Stimulated activated CD8-positive, alpha-beta memory T cell treated with anti-CD3 and anti-CD28 coated beads, Interleukin-4, amount 100 ng/mL, for 4 hours (primary cell): ENCODE results near the gene DNAJC10.
"Not testable (repeated sequence)": the region's sequence is repeated elsewhere in the genome, so short reads cannot be mapped to it uniquely, and the experiment has no call there.

ENCODE experiments used
- DNase-seq, 2 donors: peaks; one replicate each; pipeline ENCODE4 v3.0.0-alpha.2; 2020; ENCODE audit warnings: low read depth in 2 of 2, low spot score in 1 of 2

Gene DNAJC10

DNA sequence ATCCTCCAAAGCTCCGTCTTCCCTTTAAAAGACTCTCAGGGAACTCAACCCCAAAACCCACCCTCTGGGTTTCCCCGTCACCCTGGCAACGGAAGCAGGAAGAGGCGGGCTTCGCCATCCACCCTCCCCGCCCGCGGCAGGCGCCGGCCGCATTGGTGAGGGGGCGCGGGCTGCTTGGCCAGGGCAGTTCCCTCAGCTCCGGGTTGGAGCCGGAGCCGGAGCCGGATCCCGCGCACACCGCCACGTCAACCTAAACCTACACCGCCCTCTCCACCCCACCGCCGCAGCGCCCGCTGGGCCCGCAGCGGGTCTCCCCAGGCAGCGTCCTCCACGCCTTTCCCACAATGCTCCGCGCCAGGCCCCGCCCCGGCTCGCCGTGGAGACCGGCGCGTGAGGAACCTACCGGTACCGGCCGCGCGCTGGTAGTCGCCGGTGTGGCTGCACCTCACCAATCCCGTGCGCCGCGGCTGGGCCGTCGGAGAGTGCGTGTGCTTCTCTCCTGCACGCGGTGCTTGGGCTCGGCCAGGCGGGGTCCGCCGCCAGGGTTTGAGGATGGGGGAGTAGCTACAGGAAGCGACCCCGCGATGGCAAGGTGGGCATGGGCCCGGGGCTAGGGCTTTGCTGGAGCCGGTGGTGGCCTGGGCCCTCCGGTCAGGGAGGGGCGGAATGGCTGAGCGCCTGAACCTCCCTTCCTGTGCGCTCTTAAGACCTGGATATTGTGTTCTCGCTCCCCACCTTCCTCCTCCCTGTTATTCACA is at the start of gene DNAJC10:
TSS of gene DNAJC10 (plus strand) at position 366 of the 758 bp plus-strand sequence. CDS start 1,830 bp downstream, outside the sequence.
- peak; percentile 71 to 77 for DNase-seq

GRCh38 chr2:182666674-182667314 is 49.3 kb upstream of the DNAJC10 start:
- no peak for DNase-seq

- DNase-seq = no peak
Measured at GRCh38 chr2:182667315-182667695, 48.8 kb upstream of the DNAJC10 start.

DNA sequence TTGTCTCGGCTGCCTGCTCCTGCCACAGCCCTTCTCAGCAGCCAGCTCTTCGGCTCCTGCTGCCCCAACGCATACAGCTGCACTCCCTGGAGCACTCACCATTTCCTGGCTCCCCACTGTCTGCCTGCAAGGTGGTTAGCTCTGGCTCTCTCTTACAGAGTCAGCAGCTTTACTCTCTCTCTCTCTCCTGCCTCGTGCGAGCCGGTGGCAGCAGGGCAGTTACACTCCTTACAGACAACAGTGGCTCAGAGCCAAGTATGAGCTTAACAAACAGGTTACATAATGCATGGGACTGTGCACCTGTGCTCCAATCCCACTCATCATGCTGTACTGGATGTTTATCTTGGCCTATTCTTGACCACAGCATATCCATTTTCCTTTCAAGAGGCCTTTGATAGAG is 47.4 kb upstream of the DNAJC10 start:
- DNase-seq = no peak

DNA sequence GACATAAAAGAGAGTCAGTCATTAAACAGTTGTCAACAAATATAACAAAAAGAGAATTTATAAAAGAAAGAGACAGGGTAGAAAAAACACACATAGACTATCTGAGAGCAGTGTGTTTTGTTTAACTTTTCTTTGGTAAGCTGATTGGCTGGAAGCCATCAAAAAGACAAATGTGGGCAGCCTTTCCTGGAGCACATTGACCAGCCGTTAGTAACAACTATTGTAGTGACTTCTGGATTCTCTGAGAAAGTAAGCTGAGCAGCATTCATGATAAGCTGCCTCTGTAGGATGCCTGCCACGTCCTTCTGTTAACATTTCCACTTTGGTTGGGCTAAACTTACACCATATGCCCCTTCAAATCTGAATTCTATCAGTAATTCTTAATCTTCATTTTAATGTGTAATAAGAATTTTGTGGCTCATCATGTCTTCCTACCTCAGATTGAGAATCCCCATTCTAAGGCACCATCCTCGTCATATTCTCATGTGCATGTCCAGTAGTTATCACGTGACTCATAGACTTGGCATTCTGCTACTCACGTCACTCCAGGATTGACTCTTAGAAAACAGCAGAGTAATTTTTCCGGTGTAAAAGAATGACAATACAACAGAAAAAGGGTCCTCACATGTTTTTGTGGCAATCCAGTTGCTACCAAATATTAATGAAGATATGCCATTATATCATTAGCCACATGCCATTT is 43.4 kb upstream of the DNAJC10 start:
- no peak for DNase-seq

- DNase-seq = no peak
Measured at GRCh38 chr2:182680837-182681236, 35.2 kb upstream of the DNAJC10 start.

DNA sequence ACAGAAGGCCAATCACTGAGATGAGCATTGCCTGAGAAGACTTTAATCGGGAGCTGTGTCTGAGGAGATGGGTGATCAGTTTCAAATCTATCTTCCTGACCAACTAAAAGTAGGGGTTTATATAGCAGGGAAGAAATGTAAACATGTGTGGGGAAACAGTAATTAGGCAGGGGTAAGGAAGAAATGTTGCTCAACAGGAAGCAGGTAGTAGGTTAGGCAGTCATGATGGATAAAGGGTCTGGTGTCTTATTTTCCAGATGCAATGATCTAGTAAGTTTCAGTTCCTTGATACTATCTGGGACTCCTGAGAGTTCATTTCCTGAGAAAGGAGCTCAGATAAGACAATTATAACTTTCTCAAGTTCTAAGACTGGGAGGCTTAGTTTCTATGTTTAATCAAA is 33.8 kb upstream of the DNAJC10 start:
- no peak for DNase-seq

DNA sequence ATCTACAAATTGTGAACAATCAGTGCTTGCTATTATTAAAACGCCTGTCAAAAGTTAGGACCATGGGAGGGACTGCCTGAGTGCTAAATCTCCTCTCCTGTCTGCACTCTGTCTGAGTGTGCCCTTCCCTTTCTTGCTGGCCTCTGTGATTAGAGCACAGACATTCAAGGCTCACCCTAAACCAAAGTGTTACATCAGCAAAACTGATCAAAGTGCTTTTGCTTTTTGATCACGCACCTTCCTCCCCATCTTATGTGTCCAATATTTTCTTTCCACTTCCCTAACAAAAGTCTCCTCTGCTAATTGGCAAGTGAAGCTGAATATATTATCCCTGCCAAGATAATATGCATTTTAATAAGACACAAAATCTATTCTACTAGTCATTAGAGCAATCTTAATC is 30.5 kb upstream of the DNAJC10 start:
- no peak for DNase-seq

DNA sequence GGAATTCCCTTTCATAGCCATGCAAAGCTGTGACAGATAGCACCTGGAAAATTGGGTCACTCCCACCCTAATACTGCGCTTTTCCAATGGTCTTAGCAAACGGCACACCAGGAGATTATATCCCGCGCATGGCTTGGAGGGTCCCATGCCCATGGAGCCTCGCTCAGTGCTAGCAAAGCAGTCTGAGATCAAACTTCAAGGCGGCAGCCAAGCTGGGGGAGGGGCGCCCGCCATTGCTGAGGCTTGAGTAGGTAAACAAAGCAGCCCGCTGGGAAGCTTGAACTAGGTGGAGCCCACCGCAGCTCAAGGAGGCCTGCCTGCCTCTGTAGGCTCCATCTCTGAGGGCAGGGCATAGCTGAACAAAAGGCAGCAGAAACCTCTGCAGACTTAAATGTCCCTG is 29.3 kb upstream of the DNAJC10 start:
- DNase-seq = not testable (repeated sequence)

- DNase-seq = no peak
Measured at GRCh38 chr2:182694189-182694588, 21.9 kb upstream of the DNAJC10 start.

GRCh38 chr2:182695776-182696175 is 20.3 kb upstream of the DNAJC10 start:
- no peak for DNase-seq

- DNase-seq = no peak
Measured at GRCh38 chr2:182698671-182699070, 17.4 kb upstream of the DNAJC10 start.

DNA sequence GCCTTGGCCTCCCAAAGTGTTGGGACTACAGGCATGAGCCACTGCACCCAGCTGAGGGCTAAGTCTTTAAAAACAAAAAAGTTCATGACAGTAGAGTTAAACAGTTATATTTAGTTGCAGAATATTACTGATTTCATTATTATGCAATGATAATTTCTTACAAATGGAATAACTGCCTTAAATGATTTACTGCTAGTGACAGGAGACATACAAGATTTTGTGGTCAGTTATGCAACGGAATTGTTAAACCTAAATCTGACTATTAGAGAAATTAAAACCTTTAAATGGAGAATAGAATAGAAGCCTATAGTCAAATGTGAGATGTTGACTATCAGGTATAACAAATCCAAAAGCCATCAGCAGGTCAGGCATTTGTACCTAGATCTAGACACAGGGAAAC is 10.3 kb upstream of the DNAJC10 start:
- DNase-seq = no peak

DNA sequence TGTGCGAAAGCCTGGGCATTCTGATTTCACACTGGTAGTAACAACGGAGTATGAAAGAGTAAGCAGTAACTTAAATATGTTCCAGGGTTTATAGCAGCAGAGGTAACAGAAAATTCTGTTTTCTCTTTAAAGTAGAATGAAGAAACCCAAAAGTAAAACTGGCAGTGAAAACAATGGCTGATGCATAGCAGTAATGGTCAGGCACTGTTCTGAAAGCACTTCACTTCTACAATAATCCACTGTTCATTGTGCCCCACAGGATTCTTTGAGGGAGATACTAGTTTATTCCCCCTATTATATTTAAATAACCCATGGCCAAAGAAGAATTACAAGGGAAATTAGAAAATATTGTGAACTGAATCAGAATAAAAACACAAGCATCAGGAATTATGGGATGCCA is 9.3 kb upstream of the DNAJC10 start:
- no peak for DNase-seq

GRCh38 chr2:182713601-182714000 is 2.5 kb upstream of the DNAJC10 start:
- no peak for DNase-seq

- no peak for DNase-seq
Measured at GRCh38 chr2:182715121-182715891, 751 bp upstream of the DNAJC10 start.

DNA sequence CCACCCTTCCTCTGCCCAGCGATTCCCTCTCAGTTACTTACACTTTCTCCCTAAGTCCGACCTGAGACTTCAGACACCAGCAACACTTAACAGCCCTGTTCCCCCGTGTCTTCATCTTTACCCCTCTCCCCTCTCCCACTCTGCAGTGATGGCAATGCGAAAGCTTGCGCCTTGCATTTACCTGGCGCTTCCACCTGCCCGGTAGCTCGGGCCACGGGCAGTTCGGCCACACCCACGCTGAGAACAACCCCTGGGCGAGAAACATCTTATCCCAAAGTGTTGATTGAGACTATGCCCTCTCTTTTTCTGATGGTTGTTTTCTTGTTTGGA is 558 bp downstream of the DNAJC10 start:
- DNase-seq = no peak

GRCh38 chr2:182717416-182717815 is 1.4 kb downstream of the DNAJC10 start:
- DNase-seq = no peak

DNA sequence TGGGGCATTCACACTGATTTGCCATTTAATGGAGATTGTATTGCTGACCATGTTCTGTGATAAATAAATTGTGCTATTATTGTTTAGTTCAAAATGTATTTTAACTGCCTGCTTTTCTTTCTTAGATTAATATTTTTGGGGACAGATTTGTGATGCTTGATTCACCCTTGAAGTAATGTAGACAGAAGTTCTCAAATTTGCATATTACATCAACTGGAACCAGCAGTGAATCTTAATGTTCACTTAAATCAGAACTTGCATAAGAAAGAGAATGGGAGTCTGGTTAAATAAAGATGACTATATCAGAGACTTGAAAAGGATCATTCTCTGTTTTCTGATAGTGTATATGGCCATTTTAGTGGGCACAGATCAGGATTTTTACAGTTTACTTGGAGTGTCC is 1.8 kb downstream of the DNAJC10 start:
- no peak for DNase-seq

GRCh38 chr2:182718459-182718858 is 2.4 kb downstream of the DNAJC10 start:
- DNase-seq = no peak

DNA sequence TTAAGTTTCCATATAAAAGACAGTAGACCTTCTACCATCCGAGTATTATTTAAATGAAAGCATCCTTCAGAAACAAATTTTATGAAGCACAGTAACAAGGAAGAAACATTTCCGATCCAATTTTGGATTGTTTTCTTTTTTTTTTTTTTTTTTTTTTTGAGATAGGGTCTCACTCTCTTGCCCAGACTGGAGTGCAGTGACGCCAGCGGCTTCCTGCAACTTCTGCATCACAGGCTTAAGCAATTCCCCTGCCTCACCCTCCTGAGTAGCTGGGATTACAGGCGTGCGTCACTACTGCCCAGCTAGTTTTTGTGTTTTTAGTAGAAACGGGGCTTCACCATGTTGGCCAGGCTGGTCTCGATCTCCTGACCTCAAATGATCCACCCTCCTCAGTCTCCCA is 3.1 kb downstream of the DNAJC10 start:
- not testable (repeated sequence) for DNase-seq

GRCh38 chr2:182724656-182725055 is 8.6 kb downstream of the DNAJC10 start:
- DNase-seq = no peak
